GM18520 (cell line): Measurements from ENCODE around the gene CCDC40.

ENCODE experiments used
- ATAC-seq: cut with Tn5 transposase; IDR thresholded peaks from one replicate; pipeline ENCODE4 v1.9.1; 2021; ENCODE audit not compliant: unreplicated experiment

CCDC40 gene

DNA sequence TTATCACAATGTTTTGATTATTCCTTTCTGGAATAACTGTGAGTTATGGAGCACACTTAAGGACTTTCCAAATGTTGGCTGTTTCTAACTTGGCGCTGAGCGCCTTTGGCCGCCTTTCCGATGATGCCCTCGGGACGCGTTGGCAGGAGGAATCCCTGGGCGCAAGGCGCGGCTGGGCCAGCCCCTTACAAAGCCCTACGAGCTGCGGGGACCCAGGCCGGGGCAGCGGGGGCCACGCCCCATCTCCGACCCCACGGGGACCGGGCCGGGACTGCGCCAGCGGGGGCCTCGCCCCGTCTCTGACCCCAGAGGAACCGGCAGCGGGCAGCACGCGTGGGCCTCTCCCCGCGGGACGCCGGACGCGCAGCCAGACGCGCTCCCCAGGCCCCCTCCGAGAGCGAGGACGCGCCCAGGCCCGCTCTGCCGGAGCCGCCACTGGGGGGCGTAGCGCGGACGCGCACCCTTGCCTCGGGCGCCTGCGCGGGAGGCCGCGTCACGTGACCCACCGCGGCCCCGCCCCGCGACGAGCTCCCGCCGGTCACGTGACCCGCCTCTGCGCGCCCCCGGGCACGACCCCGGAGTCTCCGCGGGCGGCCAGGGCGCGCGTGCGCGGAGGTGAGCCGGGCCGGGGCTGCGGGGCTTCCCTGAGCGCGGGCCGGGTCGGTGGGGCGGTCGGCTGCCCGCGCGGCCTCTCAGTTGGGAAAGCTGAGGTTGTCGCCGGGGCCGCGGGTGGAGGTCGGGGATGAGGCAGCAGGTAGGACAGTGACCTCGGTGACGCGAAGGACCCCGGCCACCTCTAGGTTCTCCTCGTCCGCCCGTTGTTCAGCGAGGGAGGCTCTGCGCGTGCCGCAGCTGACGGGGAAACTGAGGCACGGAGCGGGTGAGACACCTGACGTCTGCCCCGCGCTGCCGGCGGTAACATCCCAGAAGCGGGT is 64.8 kb downstream of the CCDC40 start, which contains the start of gene GAA:
GAA (plus strand) TSS at position 571 of the 935 bp plus-strand sequence. CDS start 3,006 bp downstream, outside the sequence.
- peak; percentile 65 for ATAC-seq

DNA sequence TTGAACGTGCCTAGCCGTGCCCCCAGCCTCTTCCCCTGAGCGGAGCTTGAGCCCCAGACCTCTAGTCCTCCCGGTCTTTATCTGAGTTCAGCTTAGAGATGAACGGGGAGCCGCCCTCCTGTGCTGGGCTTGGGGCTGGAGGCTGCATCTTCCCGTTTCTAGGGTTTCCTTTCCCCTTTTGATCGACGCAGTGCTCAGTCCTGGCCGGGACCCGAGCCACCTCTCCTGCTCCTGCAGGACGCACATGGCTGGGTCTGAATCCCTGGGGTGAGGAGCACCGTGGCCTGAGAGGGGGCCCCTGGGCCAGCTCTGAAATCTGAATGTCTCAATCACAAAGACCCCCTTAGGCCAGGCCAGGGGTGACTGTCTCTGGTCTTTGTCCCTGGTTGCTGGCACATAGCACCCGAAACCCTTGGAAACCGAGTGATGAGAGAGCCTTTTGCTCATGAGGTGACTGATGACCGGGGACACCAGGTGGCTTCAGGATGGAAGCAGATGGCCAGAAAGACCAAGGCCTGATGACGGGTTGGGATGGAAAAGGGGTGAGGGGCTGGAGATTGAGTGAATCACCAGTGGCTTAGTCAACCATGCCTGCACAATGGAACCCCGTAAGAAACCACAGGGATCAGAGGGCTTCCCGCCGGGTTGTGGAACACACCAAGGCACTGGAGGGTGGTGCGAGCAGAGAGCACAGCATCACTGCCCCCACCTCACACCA is 65.7 kb downstream of the CCDC40 start:
- ATAC-seq: no peak

DNA sequence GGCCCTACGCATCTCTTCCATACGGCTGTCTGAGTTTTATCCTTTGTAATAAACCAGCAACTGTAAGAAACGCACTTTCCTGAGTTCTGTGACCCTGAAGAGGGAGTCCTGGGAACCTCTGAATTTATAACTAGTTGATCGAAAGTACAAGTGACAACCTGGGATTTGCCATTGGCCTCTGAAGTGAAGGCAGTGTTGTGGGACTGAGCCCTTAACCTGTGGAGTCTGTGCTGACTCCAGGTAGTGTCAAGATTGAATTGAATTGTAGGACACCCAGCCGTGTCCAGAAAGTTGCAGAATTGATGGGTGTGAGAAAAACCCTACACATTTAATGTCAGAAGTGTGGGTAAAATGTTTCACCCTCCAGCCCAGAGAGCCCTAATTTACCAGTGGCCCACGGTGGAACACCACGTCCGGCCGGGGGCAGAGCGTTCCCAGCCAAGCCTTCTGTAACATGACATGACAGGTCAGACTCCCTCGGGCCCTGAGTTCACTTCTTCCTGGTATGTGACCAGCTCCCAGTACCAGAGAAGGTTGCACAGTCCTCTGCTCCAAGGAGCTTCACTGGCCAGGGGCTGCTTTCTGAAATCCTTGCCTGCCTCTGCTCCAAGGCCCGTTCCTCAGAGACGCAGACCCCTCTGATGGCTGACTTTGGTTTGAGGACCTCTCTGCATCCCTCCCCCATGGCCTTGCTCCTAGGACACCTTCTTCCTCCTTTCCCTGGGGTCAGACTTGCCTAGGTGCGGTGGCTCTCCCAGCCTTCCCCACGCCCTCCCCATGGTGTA is 66.4 kb downstream of the CCDC40 start:
- ATAC-seq: no peak

DNA sequence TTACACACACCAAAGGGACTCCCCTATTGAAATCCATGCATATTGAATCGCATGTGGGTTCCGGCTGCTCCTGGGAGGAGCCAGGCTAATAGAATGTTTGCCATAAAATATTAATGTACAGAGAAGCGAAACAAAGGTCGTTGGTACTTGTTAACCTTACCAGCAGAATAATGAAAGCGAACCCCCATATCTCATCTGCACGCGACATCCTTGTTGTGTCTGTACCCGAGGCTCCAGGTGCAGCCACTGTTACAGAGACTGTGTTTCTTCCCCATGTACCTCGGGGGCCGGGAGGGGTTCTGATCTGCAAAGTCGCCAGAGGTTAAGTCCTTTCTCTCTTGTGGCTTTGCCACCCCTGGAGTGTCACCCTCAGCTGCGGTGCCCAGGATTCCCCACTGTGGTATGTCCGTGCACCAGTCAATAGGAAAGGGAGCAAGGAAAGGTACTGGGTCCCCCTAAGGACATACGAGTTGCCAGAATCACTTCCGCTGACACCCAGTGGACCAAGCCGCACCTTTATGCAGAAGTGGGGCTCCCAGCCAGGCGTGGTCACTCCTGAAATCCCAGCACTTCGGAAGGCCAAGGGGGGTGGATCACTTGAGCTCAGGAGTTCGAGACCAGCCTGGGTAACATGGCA is 67.1 kb downstream of the CCDC40 start:
- no peak for ATAC-seq

DNA sequence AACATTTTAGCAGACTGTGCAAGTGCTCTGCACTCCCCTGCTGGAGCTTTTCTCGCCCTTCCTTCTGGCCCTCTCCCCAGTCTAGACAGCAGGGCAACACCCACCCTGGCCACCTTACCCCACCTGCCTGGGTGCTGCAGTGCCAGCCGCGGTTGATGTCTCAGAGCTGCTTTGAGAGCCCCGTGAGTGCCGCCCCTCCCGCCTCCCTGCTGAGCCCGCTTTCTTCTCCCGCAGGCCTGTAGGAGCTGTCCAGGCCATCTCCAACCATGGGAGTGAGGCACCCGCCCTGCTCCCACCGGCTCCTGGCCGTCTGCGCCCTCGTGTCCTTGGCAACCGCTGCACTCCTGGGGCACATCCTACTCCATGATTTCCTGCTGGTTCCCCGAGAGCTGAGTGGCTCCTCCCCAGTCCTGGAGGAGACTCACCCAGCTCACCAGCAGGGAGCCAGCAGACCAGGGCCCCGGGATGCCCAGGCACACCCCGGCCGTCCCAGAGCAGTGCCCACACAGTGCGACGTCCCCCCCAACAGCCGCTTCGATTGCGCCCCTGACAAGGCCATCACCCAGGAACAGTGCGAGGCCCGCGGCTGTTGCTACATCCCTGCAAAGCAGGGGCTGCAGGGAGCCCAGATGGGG is 68.0 kb downstream of the CCDC40 start:
- ATAC-seq: no peak

DNA sequence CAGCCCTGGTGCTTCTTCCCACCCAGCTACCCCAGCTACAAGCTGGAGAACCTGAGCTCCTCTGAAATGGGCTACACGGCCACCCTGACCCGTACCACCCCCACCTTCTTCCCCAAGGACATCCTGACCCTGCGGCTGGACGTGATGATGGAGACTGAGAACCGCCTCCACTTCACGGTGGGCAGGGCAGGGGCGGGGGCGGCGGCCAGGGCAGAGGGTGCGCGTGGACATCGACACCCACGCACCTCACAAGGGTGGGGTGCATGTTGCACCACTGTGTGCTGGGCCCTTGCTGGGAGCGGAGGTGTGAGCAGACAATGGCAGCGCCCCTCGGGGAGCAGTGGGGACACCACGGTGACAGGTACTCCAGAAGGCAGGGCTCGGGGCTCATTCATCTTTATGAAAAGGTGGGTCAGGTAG is 68.5 kb downstream of the CCDC40 start:
- ATAC-seq: no peak

DNA sequence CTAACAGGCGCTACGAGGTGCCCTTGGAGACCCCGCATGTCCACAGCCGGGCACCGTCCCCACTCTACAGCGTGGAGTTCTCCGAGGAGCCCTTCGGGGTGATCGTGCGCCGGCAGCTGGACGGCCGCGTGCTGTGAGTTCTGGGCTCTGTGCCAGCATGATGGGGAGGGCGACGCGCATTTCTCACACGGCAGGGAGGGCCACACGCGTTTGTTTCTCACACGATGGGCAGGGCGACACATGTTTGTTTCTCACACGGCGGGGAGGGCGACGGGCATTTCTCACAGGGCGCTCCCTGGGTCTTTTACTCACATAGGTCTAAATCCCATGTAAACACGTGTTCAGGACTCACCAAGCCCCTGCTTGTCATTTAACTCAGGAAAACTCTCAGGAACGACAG is 69.3 kb downstream of the CCDC40 start:
- ATAC-seq: no peak

DNA sequence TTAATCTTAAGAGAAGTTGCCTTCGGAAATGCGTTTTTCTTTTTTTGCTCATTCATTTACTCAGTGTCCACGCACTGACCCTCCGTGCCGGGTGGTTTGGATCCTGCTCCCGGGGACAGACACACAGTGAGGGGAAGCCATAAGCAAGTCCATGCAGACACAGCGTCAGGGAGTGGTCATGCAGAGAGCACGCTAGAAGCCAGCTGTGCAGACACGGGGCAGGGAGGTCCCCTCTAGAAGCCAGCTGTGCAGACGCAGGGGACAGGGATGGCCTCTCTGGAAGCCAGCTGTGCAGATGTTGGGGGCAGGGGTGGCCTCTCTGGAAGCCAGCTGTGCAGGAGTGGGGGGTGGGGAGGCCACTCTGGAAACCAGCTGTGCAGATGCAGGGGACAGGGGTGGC is 69.7 kb downstream of the CCDC40 start:
- ATAC-seq: no peak

DNA sequence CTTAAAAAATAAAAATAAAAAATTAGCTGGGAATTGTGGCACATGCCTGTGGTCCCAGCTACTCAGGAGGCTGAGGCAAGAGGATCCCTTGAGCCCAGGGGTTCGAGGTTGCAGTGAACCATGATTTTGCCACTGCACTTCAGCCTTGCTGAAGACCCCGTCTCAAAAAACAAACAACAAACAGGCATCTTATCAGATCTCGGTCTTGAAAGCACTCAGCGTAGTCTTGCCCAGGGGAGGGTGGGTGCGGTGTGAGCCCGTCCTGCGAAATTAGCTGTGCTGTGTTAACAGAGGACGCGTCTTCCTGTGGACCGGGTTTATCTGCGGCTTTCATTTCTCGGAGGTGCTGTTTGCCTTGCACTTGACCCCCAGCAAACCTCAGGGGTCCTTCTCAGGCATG is 70.3 kb downstream of the CCDC40 start:
- no peak for ATAC-seq

DNA sequence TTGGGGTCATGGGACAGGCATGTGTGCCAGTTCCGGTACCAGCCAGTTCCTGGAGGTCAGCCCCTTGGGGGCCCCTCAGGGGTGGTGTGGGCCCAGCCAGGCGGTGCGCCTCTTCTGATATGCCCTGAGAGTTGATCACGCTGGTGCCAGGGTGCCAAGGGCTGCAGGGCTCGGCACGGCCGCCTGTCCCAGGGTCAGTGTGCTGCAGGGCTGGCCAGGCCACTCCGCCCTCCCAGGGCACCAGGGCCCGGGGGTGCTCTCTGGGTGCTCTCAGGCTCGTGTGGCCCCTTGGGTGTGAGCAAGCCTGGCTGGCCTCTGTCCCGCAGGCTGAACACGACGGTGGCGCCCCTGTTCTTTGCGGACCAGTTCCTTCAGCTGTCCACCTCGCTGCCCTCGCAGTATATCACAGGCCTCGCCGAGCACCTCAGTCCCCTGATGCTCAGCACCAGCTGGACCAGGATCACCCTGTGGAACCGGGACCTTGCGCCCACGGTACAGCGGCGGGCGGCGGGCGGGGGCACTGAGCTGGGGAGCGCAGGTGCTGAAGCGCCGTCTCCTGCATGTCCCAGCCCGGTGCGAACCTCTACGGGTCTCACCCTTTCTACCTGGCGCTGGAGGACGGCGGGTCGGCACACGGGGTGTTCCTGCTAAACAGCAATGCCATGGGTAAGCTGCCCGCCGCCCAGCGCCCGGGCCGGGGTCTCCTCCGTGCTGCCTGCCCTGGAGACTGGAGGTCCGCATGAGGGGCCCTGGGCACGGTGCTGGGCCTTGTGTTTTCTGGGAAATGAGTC is 71.0 kb downstream of the CCDC40 start:
- no peak for ATAC-seq

DNA sequence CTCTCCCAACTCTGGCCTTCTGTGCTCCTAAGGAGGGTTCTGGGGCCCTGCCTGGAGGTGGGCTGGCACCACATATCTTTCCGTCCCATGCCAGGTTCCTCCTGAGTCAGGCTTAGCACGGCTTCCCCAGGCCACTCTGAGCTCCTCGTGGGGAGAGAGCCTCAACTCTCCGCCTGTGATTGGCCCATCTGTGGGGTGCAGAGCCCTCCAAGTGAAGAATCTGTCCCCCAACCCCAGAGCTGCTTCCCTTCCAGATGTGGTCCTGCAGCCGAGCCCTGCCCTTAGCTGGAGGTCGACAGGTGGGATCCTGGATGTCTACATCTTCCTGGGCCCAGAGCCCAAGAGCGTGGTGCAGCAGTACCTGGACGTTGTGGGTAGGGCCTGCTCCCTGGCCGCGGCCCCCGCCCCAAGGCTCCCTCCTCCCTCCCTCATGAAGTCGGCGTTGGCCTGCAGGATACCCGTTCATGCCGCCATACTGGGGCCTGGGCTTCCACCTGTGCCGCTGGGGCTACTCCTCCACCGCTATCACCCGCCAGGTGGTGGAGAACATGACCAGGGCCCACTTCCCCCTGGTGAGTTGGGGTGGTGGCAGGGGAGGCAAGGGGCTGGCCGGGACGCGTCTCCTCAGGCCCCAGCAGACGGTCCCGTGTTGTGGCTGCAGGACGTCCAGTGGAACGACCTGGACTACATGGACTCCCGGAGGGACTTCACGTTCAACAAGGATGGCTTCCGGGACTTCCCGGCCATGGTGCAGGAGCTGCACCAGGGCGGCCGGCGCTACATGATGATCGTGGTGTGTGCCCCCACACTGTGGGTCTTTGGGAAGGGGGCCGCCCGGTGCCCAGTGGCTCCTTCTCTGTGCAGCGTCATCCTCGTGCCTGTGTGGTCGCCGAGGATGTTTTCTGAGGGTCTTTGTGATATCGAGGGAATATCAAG is 71.9 kb downstream of the CCDC40 start:
- no peak for ATAC-seq

DNA sequence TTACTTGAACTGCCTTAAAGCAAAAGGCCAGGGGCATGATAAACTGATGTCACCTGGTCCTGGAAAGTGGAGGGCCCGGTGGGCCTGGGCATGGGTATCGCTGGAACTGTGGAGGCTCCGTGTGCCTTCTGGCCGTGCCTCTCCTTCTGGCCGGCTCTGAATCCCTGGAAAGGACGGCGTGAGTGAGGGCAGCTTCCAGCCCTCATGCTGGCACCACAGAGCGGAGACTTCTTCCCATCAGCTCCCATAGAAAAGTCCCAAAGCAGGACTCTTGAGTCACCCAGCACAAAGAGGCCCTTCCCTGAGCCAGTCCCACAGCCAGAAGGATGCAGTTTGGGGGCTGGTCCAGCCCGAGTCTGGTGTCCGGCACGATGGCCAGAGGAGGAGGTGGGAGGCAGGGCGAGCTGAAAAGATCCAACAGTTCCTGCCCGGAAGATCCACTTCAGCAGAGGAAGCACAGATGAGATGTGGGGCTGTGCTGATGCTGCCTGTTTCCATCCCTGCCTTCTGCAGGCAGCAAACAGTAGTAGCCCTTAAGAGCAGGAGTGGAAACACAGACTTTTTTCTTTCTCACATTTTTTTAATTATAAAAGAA is 72.7 kb downstream of the CCDC40 start:
- no peak for ATAC-seq

DNA sequence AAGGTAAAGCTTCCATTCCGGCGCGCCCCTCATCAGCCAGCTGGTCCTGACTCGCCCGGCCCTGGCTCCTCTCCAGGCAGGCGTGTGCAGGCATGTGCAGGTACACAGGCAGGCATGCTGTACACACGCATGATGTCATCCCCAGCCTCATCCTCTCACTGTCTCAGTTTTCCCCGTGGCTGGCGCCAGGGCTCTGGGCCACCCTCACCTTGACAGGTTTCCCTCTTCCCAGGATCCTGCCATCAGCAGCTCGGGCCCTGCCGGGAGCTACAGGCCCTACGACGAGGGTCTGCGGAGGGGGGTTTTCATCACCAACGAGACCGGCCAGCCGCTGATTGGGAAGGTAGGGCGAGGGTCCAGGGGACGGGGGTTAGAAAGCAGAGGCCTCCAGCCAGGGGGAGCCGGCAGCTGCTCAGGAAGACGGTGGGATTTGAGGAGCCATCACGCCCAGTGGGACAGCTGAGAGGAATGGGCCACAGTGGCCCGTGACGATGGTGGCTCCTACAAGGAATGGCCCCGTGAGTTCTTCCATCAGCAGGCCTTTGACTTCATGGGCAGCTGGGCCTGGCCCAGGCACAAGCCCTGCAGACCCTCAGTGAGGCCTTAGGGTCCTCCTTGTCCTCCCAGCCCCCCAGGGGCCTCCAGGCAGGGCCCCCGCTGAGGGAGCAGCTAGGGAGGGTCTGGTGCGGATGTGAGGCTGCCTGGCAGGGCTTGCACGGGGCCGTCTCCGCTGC is 73.4 kb downstream of the CCDC40 start:
- no peak for ATAC-seq

DNA sequence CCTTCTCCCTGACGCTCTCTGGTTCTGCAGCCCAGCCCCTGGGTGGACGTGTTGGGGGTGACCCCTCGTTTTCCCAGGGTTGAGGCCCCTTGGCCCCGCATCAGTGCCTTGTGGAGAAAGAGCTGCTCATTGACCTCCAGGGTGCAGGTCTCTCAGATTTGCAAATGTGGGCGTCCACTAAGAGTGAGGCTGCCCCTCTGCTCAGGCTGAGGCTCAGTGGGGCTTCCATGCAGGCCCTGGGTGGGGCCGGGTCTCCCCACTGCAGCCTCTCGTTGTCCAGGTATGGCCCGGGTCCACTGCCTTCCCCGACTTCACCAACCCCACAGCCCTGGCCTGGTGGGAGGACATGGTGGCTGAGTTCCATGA is 74.0 kb downstream of the CCDC40 start:
- no peak for ATAC-seq

DNA sequence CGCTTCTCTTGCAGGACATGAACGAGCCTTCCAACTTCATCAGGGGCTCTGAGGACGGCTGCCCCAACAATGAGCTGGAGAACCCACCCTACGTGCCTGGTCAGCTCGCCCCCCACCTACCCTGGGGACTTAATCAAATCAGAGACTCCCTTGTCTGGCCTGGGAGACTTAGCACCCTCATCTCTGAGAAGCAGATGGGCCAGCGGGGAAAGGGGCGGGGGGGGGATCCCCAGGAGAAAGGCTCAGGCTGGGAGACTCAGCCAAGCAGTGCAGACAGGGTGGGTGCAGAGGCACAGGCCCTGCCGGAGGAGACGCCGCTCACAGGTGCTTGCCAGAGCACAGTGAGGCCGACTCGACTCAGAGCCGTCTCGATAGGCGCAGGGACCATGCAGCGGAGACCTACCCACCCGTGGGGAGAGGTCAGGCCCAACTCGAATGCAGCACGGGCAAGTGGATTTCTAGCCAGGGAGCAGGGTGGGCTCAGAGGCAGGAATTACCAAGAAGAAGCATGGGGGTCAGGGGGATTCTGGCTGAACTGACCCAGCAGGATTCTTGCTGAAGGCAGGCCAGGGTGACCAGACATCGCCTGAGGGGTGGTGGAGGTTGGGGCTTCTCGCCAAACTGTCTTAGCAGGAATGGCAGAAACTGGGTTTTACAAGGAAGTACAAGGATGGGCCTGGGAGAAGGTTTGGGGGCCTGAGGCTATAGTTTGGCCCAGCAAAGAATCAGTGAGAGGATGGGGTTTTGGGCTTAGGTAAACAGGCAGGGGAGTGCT is 74.7 kb downstream of the CCDC40 start:
- no peak for ATAC-seq

DNA sequence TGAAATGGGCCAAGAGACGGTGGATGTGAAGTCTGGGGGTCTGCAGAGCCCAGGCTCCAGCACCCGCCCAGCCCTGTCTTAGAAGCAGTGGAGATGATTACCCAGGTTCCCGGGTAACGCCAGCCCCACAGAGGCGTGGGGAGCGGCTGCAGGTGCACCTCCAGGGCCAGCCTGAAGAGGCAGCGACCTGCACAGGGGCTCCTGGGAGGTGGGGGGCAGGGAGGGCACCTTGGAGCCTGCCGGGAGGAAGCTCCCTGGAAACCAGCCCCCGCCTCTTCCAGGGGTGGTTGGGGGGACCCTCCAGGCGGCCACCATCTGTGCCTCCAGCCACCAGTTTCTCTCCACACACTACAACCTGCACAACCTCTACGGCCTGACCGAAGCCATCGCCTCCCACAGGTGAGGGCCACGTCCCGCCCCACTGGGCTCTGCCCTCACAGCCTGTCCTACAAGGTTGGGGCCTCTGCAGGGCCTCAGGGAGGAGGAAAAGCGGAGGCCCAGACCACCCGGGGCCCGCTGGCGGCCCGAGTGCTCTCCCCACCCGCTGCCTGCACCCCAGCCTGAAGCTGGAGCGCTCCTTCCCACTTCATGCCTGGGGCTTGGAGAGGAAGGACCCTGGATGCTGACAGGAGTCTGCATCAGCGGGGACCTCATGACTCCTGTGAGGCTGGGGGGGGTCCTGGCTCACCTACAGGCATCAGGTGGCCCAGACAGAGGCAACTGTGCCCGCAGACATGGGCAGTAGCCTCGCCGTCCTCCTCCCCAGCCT is 75.4 kb downstream of the CCDC40 start:
- ATAC-seq: no peak
